ENCODE data around the gene DNM3.

DNM3 gene

DNA sequence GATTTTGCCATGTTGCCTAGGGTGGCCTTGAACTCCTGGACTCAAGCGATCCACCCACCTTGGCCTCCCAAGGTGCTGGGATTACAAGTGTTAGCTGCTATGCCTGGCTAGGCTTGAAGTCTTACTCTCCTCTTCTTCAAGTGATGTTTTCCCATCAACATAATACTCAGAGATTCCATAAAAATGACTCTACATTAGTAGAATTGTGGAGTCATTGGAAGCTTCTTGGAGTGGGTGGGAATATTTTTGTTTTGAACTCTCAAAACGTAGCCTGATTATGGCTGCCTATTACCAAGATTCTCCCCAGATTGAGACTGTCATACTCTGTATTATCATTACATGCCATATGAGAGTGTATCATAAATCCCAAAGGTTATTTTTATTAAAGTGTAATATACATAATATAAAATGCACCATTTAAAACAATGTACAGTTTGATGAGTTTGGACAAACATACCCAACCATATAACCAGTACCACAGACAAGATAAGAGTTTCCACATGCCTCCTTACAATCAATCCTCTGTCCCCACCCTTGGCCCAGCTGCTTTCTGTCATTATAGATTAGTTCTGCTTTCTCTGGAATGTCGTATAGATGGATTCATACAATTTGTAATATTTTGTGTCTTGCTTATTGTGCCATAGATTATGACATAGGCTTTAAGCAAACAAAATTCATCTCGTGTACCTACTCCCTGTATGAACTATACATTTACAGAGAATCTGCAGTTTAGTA lies 8.0 kb upstream of the DNM3 start:
- Histone ChIP-seq H3K36me3 (ENCODE audit: insufficient read depth, low read length) (no peaks in the 10 kb centered on the region), H3K9ac (ENCODE audit: insufficient read length) (no peak overlapping the region), H3K27ac (no peak overlapping the region), H3K4me3 (no peak overlapping the region), H3K9me3 (ENCODE audit: low read depth, low read length) (no peaks in the 10 kb centered on the region)
- DNase-seq (ENCODE audit: low read depth, low spot score), result no peak
- TF ChIP-seq EZH2 (IDR thresholded peaks at IDR 0.05) (no peak), FOXP2 (optimal IDR thresholded peaks at IDR 0.05; ENCODE audit: control extremely low read depth, extremely low read length, insufficient read depth) (no peak), POLR2AphosphoS5 (IDR thresholded peaks at IDR 0.05; ENCODE audit: borderline replicate concordance, low read depth, low read length) (no peak)

DNA sequence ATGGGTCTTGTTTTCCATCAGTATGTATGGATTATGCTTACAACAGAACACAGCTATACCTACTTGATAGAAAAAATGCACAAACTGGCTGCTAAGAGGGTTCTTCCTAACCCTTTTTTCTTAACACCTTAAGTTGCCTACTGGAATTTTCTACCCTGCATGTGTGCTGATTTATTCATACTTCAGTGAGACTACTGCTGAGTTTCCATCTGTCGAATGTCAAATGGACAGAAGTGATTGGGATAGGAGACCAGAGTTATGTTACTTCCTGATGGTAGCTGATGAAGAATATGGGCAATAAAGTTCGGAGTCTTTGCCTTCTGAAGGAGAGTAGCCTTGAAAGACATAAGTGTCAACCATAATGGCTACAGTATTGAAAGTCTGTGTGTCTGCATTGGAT lies 6.5 kb upstream of the DNM3 start:
- Histone ChIP-seq H3K9me3 (ENCODE audit: low read depth, low read length) (no peaks in the 10 kb centered on the region), H3K36me3 (ENCODE audit: insufficient read depth, low read length) (no peaks in the 10 kb centered on the region), H3K9ac (ENCODE audit: insufficient read length) (no peak overlapping the region), H3K27ac (no peak overlapping the region), H3K4me3 (no peak overlapping the region)
- no peak for TF ChIP-seq FOXP2 (optimal IDR thresholded peaks at IDR 0.05; ENCODE audit: control extremely low read depth, extremely low read length, insufficient read depth)
- no peak for TF ChIP-seq EZH2 (IDR thresholded peaks at IDR 0.05)
- no peak for TF ChIP-seq POLR2AphosphoS5 (IDR thresholded peaks at IDR 0.05; ENCODE audit: borderline replicate concordance, low read depth, low read length)
- no peak for DNase-seq (ENCODE audit: low read depth, low spot score)

GRCh38 chr1:171835891-171836290 lies 5.4 kb upstream of the DNM3 start:
- Histone ChIP-seq H3K9ac (ENCODE audit: insufficient read length) (no peak overlapping the region), H3K36me3 (ENCODE audit: insufficient read depth, low read length) (no peaks in the 10 kb centered on the region), H3K9me3 (ENCODE audit: low read depth, low read length) (no peaks in the 10 kb centered on the region), H3K4me3 (no peak overlapping the region), H3K27ac (no peak overlapping the region)
- DNase-seq (ENCODE audit: low read depth, low spot score), result no peak
- no peak for TF ChIP-seq POLR2AphosphoS5 (IDR thresholded peaks at IDR 0.05; ENCODE audit: borderline replicate concordance, low read depth, low read length)
- no peak for TF ChIP-seq FOXP2 (optimal IDR thresholded peaks at IDR 0.05; ENCODE audit: control extremely low read depth, extremely low read length, insufficient read depth)
- TF ChIP-seq EZH2 (IDR thresholded peaks at IDR 0.05), result no peak

- DNase-seq (ENCODE audit: low read depth, low spot score), result no peak
- H3K9ac ChIP-seq (ENCODE audit: insufficient read length), result peak overlapping the region; percentile 27
- no peak for TF ChIP-seq EZH2 (IDR thresholded peaks at IDR 0.05)
- no peak for TF ChIP-seq POLR2AphosphoS5 (IDR thresholded peaks at IDR 0.05; ENCODE audit: borderline replicate concordance, low read depth, low read length)
- TF ChIP-seq FOXP2 (optimal IDR thresholded peaks at IDR 0.05; ENCODE audit: control extremely low read depth, extremely low read length, insufficient read depth), result no peak
- H3K27ac ChIP-seq, result no peak overlapping the region
- H3K36me3 ChIP-seq (ENCODE audit: insufficient read depth, low read length), result no peaks in the 10 kb centered on the region
- H3K9me3 ChIP-seq (ENCODE audit: low read depth, low read length), result no peaks in the 10 kb centered on the region
- H3K4me3 ChIP-seq, result peak overlapping the region; percentile 92
These were observed 848 bp downstream of the DNM3 start for GRCh38 chr1:171841931-171842761.

DNA sequence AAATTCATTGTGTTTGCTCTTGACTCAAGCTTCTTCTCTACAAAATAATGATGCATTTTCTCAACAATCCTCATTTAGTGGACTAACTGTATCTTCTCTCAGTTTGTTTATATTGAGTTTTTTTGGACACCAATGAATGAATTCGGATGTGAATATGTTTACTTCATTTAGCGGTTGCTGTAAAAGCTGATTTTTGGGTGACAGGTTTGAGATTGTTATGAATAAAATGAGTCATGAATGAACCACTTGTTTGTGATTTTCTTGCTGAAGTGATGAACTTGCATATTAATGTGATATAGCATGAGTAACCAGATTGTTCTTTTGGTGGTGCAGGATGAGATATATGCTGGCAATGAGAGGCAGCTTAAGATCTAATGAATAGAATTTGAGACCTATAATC lies 3.1 kb downstream of the DNM3 start:
- TF ChIP-seq POLR2AphosphoS5 (IDR thresholded peaks at IDR 0.05; ENCODE audit: borderline replicate concordance, low read depth, low read length) (no peak), FOXP2 (optimal IDR thresholded peaks at IDR 0.05; ENCODE audit: control extremely low read depth, extremely low read length, insufficient read depth) (no peak), EZH2 (IDR thresholded peaks at IDR 0.05) (no peak)
- DNase-seq (ENCODE audit: low read depth, low spot score), result no peak
- H3K4me3 ChIP-seq, result no peak overlapping the region

DNA sequence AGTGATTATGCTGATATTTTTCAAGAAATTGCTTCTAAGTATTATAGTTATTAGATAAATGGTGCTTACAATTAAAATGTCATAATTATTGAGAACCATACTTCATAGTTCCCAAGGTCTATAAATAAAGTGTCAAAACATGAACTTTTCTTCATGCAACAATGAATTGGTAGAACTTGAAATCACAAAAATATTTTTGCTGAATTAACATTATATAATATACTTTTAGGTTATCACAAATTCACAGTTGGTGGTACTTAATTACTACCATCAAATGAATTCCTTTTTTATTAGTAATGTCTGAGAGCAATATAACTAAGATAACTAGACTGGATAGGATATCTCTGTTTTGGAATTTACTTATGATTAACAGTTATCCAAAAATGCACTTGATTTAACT lies 4.7 kb downstream of the DNM3 start:
- Histone ChIP-seq H3K36me3 (ENCODE audit: insufficient read depth, low read length) (no peaks in the 10 kb centered on the region), H3K9ac (ENCODE audit: insufficient read length) (no peak overlapping the region), H3K9me3 (ENCODE audit: low read depth, low read length) (no peaks in the 10 kb centered on the region), H3K27ac (no peak overlapping the region), H3K4me3 (no peak overlapping the region)
- no peak for DNase-seq (ENCODE audit: low read depth, low spot score)
- TF ChIP-seq EZH2 (IDR thresholded peaks at IDR 0.05) (no peak), POLR2AphosphoS5 (IDR thresholded peaks at IDR 0.05; ENCODE audit: borderline replicate concordance, low read depth, low read length) (no peak), FOXP2 (optimal IDR thresholded peaks at IDR 0.05; ENCODE audit: control extremely low read depth, extremely low read length, insufficient read depth) (no peak)

More for the DNA sequence above, 3.1 kb downstream of the DNM3 start:
- Histone ChIP-seq H3K9me3 (ENCODE audit: low read depth, low read length) (no peaks in the 10 kb centered on the region), H3K36me3 (ENCODE audit: insufficient read depth, low read length) (no peaks in the 10 kb centered on the region), H3K27ac (no peak overlapping the region), H3K9ac (ENCODE audit: insufficient read length) (no peak overlapping the region)

- Histone ChIP-seq H3K9ac (ENCODE audit: insufficient read length) (no peak overlapping the region), H3K9me3 (ENCODE audit: low read depth, low read length) (no peaks in the 10 kb centered on the region), H3K4me3 (no peak overlapping the region), H3K27ac (no peak overlapping the region), H3K36me3 (ENCODE audit: insufficient read depth, low read length) (no peaks in the 10 kb centered on the region)
- TF ChIP-seq EZH2 (IDR thresholded peaks at IDR 0.05) (no peak), POLR2AphosphoS5 (IDR thresholded peaks at IDR 0.05; ENCODE audit: borderline replicate concordance, low read depth, low read length) (no peak), FOXP2 (optimal IDR thresholded peaks at IDR 0.05; ENCODE audit: control extremely low read depth, extremely low read length, insufficient read depth) (no peak)
- DNase-seq (ENCODE audit: low read depth, low spot score), result no peak
These were observed 8.1 kb downstream of the DNM3 start for GRCh38 chr1:171849245-171849898.

Measured in SK-N-MC (cell line).